ENCODE data around the gene PEX3. TPM values are rescaled to one million over a fixed set of nuclear protein-coding genes. Genes with fewer than 3 reads are reported as not detected.

The PEX3 gene
- total RNA-seq, 2 donors from 2014 or later: 8.4 to 14.9 TPM

GRCh38 chr6:143531720-143532499 lies 81.3 kb downstream of the PEX3 start:
- DNase-seq (ENCODE audit: low spot score): no peak
- no peaks in the 10 kb centered on the region for H3K36me3 ChIP-seq
- no peak overlapping the region for H3K4me3 ChIP-seq
- no peaks in the 10 kb centered on the region for H3K4me1 ChIP-seq
- H3K27ac ChIP-seq: no peak overlapping the region
- no peak for TF ChIP-seq CTCF (IDR thresholded peaks at IDR 0.05)
- no peaks in the 10 kb centered on the region for H3K9me3 ChIP-seq
- no peaks in the 10 kb centered on the region for H3K27me3 ChIP-seq

- Histone ChIP-seq H3K27me3 (no peaks in the 10 kb centered on the region), H3K27ac (no peak overlapping the region), H3K4me1 (peaks cover 0 to 7% of the 10 kb centered on the region in 2 donors), H3K36me3 (no peaks in the 10 kb centered on the region), H3K4me3 (no peak overlapping the region), H3K9me3 (no peaks in the 10 kb centered on the region)
- no peak for DNase-seq (ENCODE audit: low spot score)
- no peak for TF ChIP-seq CTCF (IDR thresholded peaks at IDR 0.05)
Observed at GRCh38 chr6:143535189-143535614, 84.6 kb downstream of the PEX3 start.

- Histone ChIP-seq H3K36me3 (no peaks in the 10 kb centered on the region), H3K27me3 (no peaks in the 10 kb centered on the region), H3K4me3 (peak overlapping the region; percentile 45 to 64), H3K9me3 (no peaks in the 10 kb centered on the region), H3K4me1 (peaks cover 0 to 7% of the 10 kb centered on the region in 2 donors), H3K27ac (peak overlapping the region in 1 of 2 donors; percentile 63)
- DNase-seq (ENCODE audit: low spot score): no peak
- no peak for TF ChIP-seq CTCF (IDR thresholded peaks at IDR 0.05)
Observed at GRCh38 chr6:143536461-143536865, 85.9 kb downstream of the PEX3 start.

- peak overlapping the region; percentile 58 to 63 for H3K27ac ChIP-seq
- H3K9me3 ChIP-seq: no peaks in the 10 kb centered on the region
- DNase-seq (ENCODE audit: low spot score): no peak
- peak; percentile 41 to 60 for TF ChIP-seq CTCF (IDR thresholded peaks at IDR 0.05)
- H3K4me3 ChIP-seq: peak overlapping the region; percentile 45 to 64
- peaks cover 0 to 7% of the 10 kb centered on the region in 2 donors for H3K4me1 ChIP-seq
- no peaks in the 10 kb centered on the region for H3K27me3 ChIP-seq
- H3K36me3 ChIP-seq: no peaks in the 10 kb centered on the region
Observed at GRCh38 chr6:143536866-143537691, 86.5 kb downstream of the PEX3 start.

- DNase-seq (ENCODE audit: low spot score): no peak
- no peak overlapping the region for H3K4me3 ChIP-seq
- no peak for TF ChIP-seq CTCF (IDR thresholded peaks at IDR 0.05)
- H3K27me3 ChIP-seq: no peaks in the 10 kb centered on the region
- no peaks in the 10 kb centered on the region for H3K36me3 ChIP-seq
- H3K27ac ChIP-seq: no peak overlapping the region
- no peaks in the 10 kb centered on the region for H3K9me3 ChIP-seq
- H3K4me1 ChIP-seq: peaks cover 0 to 7% of the 10 kb centered on the region in 2 donors
Observed at GRCh38 chr6:143538374-143538773, 87.8 kb downstream of the PEX3 start.

Measured in right atrium auricular region (tissue), 2 donors.